Naive thymus-derived CD4-positive, alpha-beta T cell (primary cell): ENCODE results near the gene RHOV. TPM values are rescaled to one million over a fixed set of nuclear protein-coding genes. Genes with fewer than 3 reads are reported as not detected.

Experiments
- ATAC-seq: fragments of 150-1000 bp; cut with Tn5 transposase; 2 replicates; pipeline ENCODE4 v1.10.0; 2021; ENCODE audit warnings: mild to moderate bottlenecking, moderate library complexity
- CTCF ChIA-PET: fragments of 350-600 bp; sonication (Branson Sonifier 250); formaldehyde crosslinking; loops from one replicate; lab custom pipeline; 2021; ENCODE audit warnings: antibody characterized with exemption; lab: Charles Lee
- POLR2A ChIA-PET: fragments of 350-600 bp; sonication (Branson Sonifier 250); formaldehyde crosslinking; loops from one replicate; lab custom pipeline; 2021; ENCODE audit warnings: antibody characterized with exemption, inconsistent platforms; lab: Charles Lee
- DNase-seq, 9 donors: peaks; one replicate each; pipeline versions ENCODE4 v3.0.0 to v3.0.0-alpha.2; 2020 to 2022; ENCODE audit warnings: mixed read lengths in 1 of 9
- H3K27ac ChIP-seq: one replicate; pipeline ENCODE4 v1.7.0; 2013; ENCODE audit warnings: mild to moderate bottlenecking, low read depth, low read length, moderate library complexity
- H3K27me3 ChIP-seq, 2 donors: one replicate each; pipeline ENCODE4 v1.7.0; 2013; ENCODE audit warnings: low read length in 2 of 2, mild to moderate bottlenecking in 2 of 2, moderate library complexity in 2 of 2; ENCODE audit not compliant: control insufficient read depth in 2 of 2, insufficient read depth in 2 of 2
- H3K36me3 ChIP-seq, 3 experiments: 1 replicate in 2 of 3; 2 replicates in 1 of 3; pipeline ENCODE4 v1.7.0; 2013; ENCODE audit warnings: low read length in 3 of 3, mild to moderate bottlenecking in 3 of 3, moderate library complexity in 1 of 3; ENCODE audit not compliant: insufficient read depth in 3 of 3, control insufficient read depth in 2 of 3
- H3K4me1 ChIP-seq, 2 donors: one replicate each; pipeline ENCODE4 v1.7.0; 2013; ENCODE audit warnings: low read length in 2 of 2, mild to moderate bottlenecking in 2 of 2, moderate library complexity in 1 of 2; ENCODE audit not compliant: control insufficient read depth in 2 of 2, insufficient read depth in 2 of 2
- H3K4me3 ChIP-seq: 2 replicates; pipeline ENCODE4 v1.7.0; 2013; ENCODE audit warnings: mild to moderate bottlenecking, low read length
- H3K9me3 ChIP-seq, 3 experiments: 1 replicate in 2 of 3; 2 replicates in 1 of 3; pipeline ENCODE4 v1.7.0; 2013; ENCODE audit warnings: low read length in 3 of 3; ENCODE audit not compliant: control insufficient read depth in 2 of 3
- H3K27ac Mint-ChIP-seq, 9 donors: one replicate each; pipeline ENCODE4 v1.8.0; 2020 to 2022; ENCODE audit warnings: mixed read lengths in 9 of 9, mild to moderate bottlenecking in 8 of 9, moderate library complexity in 5 of 9, inconsistent platforms in 2 of 9
- H3K27me3 Mint-ChIP-seq, 5 donors: one replicate each; pipeline ENCODE4 v1.8.0; 2021 to 2022; ENCODE audit warnings: mixed read lengths in 5 of 5, mild to moderate bottlenecking in 1 of 5
- H3K36me3 Mint-ChIP-seq, 5 donors: one replicate each; pipeline ENCODE4 v1.8.0; 2020 to 2022; ENCODE audit warnings: mixed read lengths in 5 of 5, mild to moderate bottlenecking in 3 of 5, inconsistent platforms in 1 of 5
- H3K4me1 Mint-ChIP-seq, 7 donors: one replicate each; pipeline ENCODE4 v1.8.0; 2020 to 2022; ENCODE audit warnings: mixed read lengths in 7 of 7, mild to moderate bottlenecking in 3 of 7, inconsistent platforms in 1 of 7
- H3K4me3 Mint-ChIP-seq, 10 donors: one replicate each; pipeline ENCODE4 v1.8.0; 2020 to 2022; ENCODE audit warnings: mild to moderate bottlenecking in 10 of 10, mixed read lengths in 10 of 10, moderate library complexity in 6 of 10, inconsistent platforms in 2 of 10
- H3K9me3 Mint-ChIP-seq, 11 donors: one replicate each; pipeline ENCODE4 v1.8.0; 2020 to 2022; ENCODE audit warnings: mixed read lengths in 11 of 11, mild to moderate bottlenecking in 4 of 11, inconsistent platforms in 1 of 11, moderate library complexity in 1 of 11
- intact Hi-C, 2 donors: fragments of 100-400 bp; cut with micrococcal nuclease; formaldehyde crosslinking; loops; one replicate each; pipeline ENCODE4 v1.15.1; 2023
- polyA plus RNA-seq, 2 donors: library from polyadenylated mRNA; unstranded; fragments of 300-500 nt; fragmentation: Illumina TruSeq; gene quantifications; one replicate each; pipeline ENCODE4 v1.2.3, GENCODE V29; 2021
- total RNA-seq, 6 experiments: library from RNA in 5 of 6; stranded (reverse) in 5 of 6; gene quantifications; 1 replicate in 5 of 6; 2 replicates in 1 of 6; pipeline ENCODE4 v1.2.3 and lab custom pipeline; 2021 to 2026

Gene RHOV
- total and polyA plus RNA-seq, 7 experiments from 2014 or later = 0.39 TPM; not detected in 6

DNA sequence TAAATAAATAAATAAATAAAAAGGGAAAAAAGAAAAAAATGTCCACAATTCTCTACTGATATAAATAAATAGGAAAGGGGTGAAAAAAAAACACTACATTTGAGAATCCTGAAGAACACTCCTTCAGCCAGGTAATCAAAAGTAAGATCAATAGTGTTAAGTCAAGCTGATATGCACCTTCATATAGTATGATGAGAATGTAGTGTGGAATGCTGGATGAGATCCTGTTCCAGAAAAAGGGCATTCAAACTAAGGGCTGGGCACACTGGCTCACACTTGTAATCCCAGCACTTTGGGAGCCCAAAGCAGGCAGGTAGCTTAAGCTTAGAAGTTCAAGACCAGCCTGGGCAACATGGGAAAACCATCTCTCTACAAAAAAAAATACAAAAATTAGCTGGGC is 15.1 kb upstream of the RHOV start:
- H3K4me3 ChIP-seq = no peak overlapping the region
- H3K27ac Mint-ChIP-seq = no peak overlapping the region
- H3K4me1 Mint-ChIP-seq = peaks cover 6 to 41% (median 16%) of the 10 kb centered on the region in 7 donors
- intact Hi-C loops = no loop called here
- ChIA-PET POLR2A (interaction anchor here (0.6 to 1.1 kb wide), 2 partner anchors 32 to 37 kb away, joined by 3 read pairs; no protein-coding TSS in a partner anchor), CTCF (interaction anchor here (4.6 kb wide), 1 partner anchor 31 kb away, joined by 49 read pairs; no protein-coding TSS in a partner anchor)
- H3K27ac ChIP-seq = no peak overlapping the region
- H3K4me3 Mint-ChIP-seq = no peak overlapping the region
- peaks cover 0 to 13% (median 0%) of the 10 kb centered on the region in 5 donors for H3K27me3 Mint-ChIP-seq
- no peaks in the 10 kb centered on the region for H3K9me3 ChIP-seq
- no peak for DNase-seq
- H3K27me3 ChIP-seq = no peaks in the 10 kb centered on the region
- peaks cover 6 to 11% of the 10 kb centered on the region in 2 donors for H3K4me1 ChIP-seq
- H3K36me3 ChIP-seq = no peaks in the 10 kb centered on the region
- no peak for ATAC-seq
- no peaks in the 10 kb centered on the region for H3K9me3 Mint-ChIP-seq
- peaks cover 0 to 1% (median 0%) of the 10 kb centered on the region in 5 donors for H3K36me3 Mint-ChIP-seq

GRCh38 chr15:40886586-40886985 is 12.6 kb upstream of the RHOV start:
- H3K36me3 Mint-ChIP-seq = peaks cover 0 to 1% (median 0%) of the 10 kb centered on the region in 5 donors
- ATAC-seq (no peak), DNase-seq (no peak)
- no peak overlapping the region for H3K4me3 Mint-ChIP-seq
- no peaks in the 10 kb centered on the region for H3K9me3 Mint-ChIP-seq
- peaks cover 0 to 9% (median 0%) of the 10 kb centered on the region in 5 donors for H3K27me3 Mint-ChIP-seq
- Histone ChIP-seq H3K9me3 (no peaks in the 10 kb centered on the region), H3K4me3 (no peak overlapping the region), H3K27me3 (no peaks in the 10 kb centered on the region), H3K27ac (no peak overlapping the region), H3K4me1 (peaks cover 0 to 7% of the 10 kb centered on the region in 2 donors), H3K36me3 (no peaks in the 10 kb centered on the region)
- ChIA-PET POLR2A (no interaction called here), CTCF (no interaction called here)
- peaks cover 0 to 25% (median 5%) of the 10 kb centered on the region in 7 donors for H3K4me1 Mint-ChIP-seq
- intact Hi-C loops = no loop called here
- peak overlapping the region in 1 of 9 donors; percentile 62 for H3K27ac Mint-ChIP-seq

DNA sequence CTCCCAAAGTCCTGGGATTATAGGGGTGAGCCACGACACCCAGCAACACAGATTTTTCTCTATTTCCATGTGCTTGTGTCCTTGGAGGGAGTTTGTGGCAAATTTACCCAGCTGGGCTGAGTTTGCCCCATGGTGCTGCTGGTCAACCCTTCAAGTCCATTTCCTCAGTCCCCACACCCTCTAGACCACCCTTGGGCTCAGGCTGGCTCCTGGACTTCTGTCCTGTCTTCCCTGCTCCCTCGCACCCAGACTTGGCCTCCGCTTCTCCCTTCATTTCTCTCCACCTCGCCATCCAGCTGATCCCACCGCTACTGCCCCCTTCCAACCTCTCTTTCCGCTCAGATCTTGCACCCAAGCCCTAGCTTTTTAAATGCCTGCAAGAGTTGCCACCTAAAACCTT is 7.3 kb upstream of the RHOV start:
- ChIA-PET CTCF (interaction anchor here (1.4 kb wide), 1 partner anchor 22 kb away, joined by 6 read pairs; no protein-coding TSS in a partner anchor), POLR2A (no interaction called here)
- Mint-ChIP-seq H3K36me3 (no peaks in the 10 kb centered on the region), H3K27ac (peak overlapping the region in 1 of 9 donors; percentile 62), H3K9me3 (no peaks in the 10 kb centered on the region), H3K27me3 (peaks cover 0 to 8% (median 0%) of the 10 kb centered on the region in 5 donors), H3K4me3 (no peak overlapping the region), H3K4me1 (peaks cover 0 to 30% (median 5%) of the 10 kb centered on the region in 7 donors)
- DNase-seq = no peak
- no peak overlapping the region for H3K4me3 ChIP-seq
- H3K36me3 ChIP-seq = no peaks in the 10 kb centered on the region
- intact Hi-C loops = no loop called here
- no peaks in the 10 kb centered on the region for H3K27me3 ChIP-seq
- no peak for ATAC-seq
- no peak overlapping the region for H3K27ac ChIP-seq
- no peaks in the 10 kb centered on the region for H3K9me3 ChIP-seq
- peaks cover 0 to 7% of the 10 kb centered on the region in 2 donors for H3K4me1 ChIP-seq

DNA sequence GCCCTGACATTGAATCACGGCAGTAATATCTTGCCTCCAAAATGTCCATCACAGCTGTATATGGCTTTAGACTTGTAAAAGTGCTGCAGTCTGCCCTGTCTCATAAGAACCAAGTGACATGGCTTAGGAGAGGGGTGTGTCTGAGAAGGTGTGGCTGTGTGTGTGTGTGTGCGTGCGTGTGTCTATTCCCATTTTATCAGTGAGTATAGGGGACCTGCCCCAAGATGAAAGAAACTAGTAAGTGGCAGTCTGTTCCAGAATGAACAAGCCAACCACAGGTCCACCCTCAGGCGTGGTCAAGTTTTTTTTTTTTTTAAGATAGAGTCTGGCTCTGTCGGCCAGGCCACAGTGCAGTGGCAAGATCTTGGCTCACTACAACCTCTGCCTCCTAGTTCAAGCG is 5.6 kb upstream of the RHOV start:
- H3K4me1 ChIP-seq = peaks cover under 1 to 7% of the 10 kb centered on the region in 2 donors
- no peaks in the 10 kb centered on the region for H3K36me3 ChIP-seq
- intact Hi-C loops = no loop called here
- Mint-ChIP-seq H3K27ac (no peak overlapping the region), H3K36me3 (no peaks in the 10 kb centered on the region), H3K4me3 (peak overlapping the region in 1 of 10 donors; percentile 3), H3K27me3 (peaks cover 0 to 4% (median under 1%) of the 10 kb centered on the region in 5 donors), H3K9me3 (no peaks in the 10 kb centered on the region), H3K4me1 (peaks cover 0 to 19% (median 2%) of the 10 kb centered on the region in 7 donors)
- H3K27ac ChIP-seq = no peak overlapping the region
- ChIA-PET POLR2A (no interaction called here), CTCF (no interaction called here)
- H3K4me3 ChIP-seq = no peak overlapping the region
- H3K9me3 ChIP-seq = no peaks in the 10 kb centered on the region
- no peak for ATAC-seq
- H3K27me3 ChIP-seq = no peaks in the 10 kb centered on the region
- DNase-seq = no peak

DNA sequence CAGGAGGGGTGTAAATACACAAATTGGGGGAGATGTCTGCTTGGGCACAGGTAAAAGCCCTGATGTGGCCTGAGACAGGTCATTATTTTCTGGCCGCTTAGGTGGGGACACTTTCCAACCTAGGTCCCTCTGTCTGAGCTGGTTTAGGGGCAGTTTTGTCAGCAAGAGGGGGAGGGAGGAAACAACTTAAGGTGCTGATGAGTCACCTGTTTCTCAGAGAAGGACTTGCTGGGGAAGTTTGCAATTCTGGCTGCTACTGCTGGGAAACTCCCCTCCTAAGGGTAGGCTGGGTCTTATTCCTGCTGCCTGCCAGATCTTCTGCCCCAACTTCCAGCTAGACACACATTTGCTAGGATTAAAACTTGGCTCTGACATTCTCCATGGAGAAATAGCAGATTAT is 4.8 kb upstream of the RHOV start:
- no peaks in the 10 kb centered on the region for H3K9me3 Mint-ChIP-seq
- Histone ChIP-seq H3K36me3 (no peaks in the 10 kb centered on the region), H3K9me3 (no peaks in the 10 kb centered on the region), H3K4me1 (peaks cover 0 to 6% of the 10 kb centered on the region in 2 donors), H3K4me3 (no peak overlapping the region), H3K27ac (no peak overlapping the region), H3K27me3 (no peaks in the 10 kb centered on the region)
- no peak overlapping the region for H3K4me3 Mint-ChIP-seq
- no peak overlapping the region for H3K27ac Mint-ChIP-seq
- intact Hi-C loops = no loop called here
- H3K27me3 Mint-ChIP-seq = peaks cover 0 to 10% (median 6%) of the 10 kb centered on the region in 5 donors
- DNase-seq (peak in 1 of 9 donors; percentile 41), ATAC-seq (peak; percentile 53)
- H3K4me1 Mint-ChIP-seq = peaks cover 3 to 16% (median 5%) of the 10 kb centered on the region in 7 donors
- H3K36me3 Mint-ChIP-seq = peaks cover 0 to 2% (median 0%) of the 10 kb centered on the region in 5 donors
- ChIA-PET CTCF (interaction anchor here (0.6 kb wide), 1 partner anchor 22 kb away, joined by 3 read pairs; no protein-coding TSS in a partner anchor), POLR2A (no interaction called here)

GRCh38 chr15:40877694-40878093 is 3.7 kb upstream of the RHOV start:
- intact Hi-C loops = no loop called here

More at GRCh38 chr15:40877694-40878093, 3.7 kb upstream of the RHOV start:
- ATAC-seq (no peak), DNase-seq (no peak)
- Mint-ChIP-seq H3K4me1 (peaks cover 4 to 18% (median 5%) of the 10 kb centered on the region in 7 donors), H3K9me3 (no peaks in the 10 kb centered on the region), H3K27me3 (peaks cover 0 to 13% (median 6%) of the 10 kb centered on the region in 5 donors), H3K36me3 (peaks cover 0 to 2% (median 0%) of the 10 kb centered on the region in 5 donors), H3K27ac (no peak overlapping the region), H3K4me3 (no peak overlapping the region)
- ChIA-PET CTCF (no interaction called here), POLR2A (interaction anchor here (0.7 kb wide), 1 partner anchor 219 kb away, joined by 4 read pairs; no protein-coding TSS in a partner anchor)
- no peaks in the 10 kb centered on the region for H3K27me3 ChIP-seq
- no peak overlapping the region for H3K4me3 ChIP-seq
- H3K27ac ChIP-seq = no peak overlapping the region
- peaks cover 0 to 6% of the 10 kb centered on the region in 2 donors for H3K4me1 ChIP-seq
- H3K36me3 ChIP-seq = no peaks in the 10 kb centered on the region
- H3K9me3 ChIP-seq = no peaks in the 10 kb centered on the region
